ENCODE results near the gene GPD1L. TPM values are rescaled to one million over a fixed set of nuclear protein-coding genes. Genes with fewer than 3 reads are reported as not detected.
"Not testable (repeated sequence)": the region's sequence is repeated elsewhere in the genome, so short reads cannot be mapped to it uniquely, and the experiment has no call there.

The GPD1L gene
- total and polyA plus RNA-seq, 11 donors = 97.4 to 340 (median 164) TPM

- no peaks in the 10 kb centered on the region for H3K9me3 ChIP-seq
- intact Hi-C loops (cut with DNase I) = loop anchor here in 3 of 10 donors (5.0 to 10.0 kb wide), 3 partner anchors 46 to 109 kb away; partner anchors contain the start of gene CMTM8 (in 1 of the 3)
- no peaks in the 10 kb centered on the region for H3K4me1 ChIP-seq
- TF ChIP-seq POLR2A (IDR thresholded peaks at IDR 0.05) (no peak), CTCF (IDR thresholded peaks at IDR 0.05) (no peak)
- ATAC-seq (no peak), DNase-seq (no peak)
- H3K4me3 ChIP-seq = no peak overlapping the region
- H3K27ac ChIP-seq = no peak overlapping the region
- no peaks in the 10 kb centered on the region for H3K36me3 ChIP-seq
- no peaks in the 10 kb centered on the region for H3K27me3 ChIP-seq
- 84 to 90% (median 87%) methylated on average over 4 of the region's 4 CpGs for WGBS, 4 donors
Measured at GRCh38 chr3:32186097-32186496, 79.7 kb downstream of the GPD1L start.

GRCh38 chr3:32186876-32187275 lies 80.5 kb downstream of the GPD1L start:
- Histone ChIP-seq H3K4me1 (no peaks in the 10 kb centered on the region), H3K9me3 (no peaks in the 10 kb centered on the region), H3K36me3 (no peaks in the 10 kb centered on the region), H3K27me3 (no peaks in the 10 kb centered on the region), H3K27ac (no peak overlapping the region), H3K4me3 (no peak overlapping the region)
- DNase-seq = no peak
- no peak for ATAC-seq
- intact Hi-C loops (cut with DNase I) = loop anchor here in 3 of 10 donors (5.0 to 10.0 kb wide), 3 partner anchors 45 to 108 kb away; partner anchors contain the start of gene CMTM8 (in 1 of the 3)
- TF ChIP-seq POLR2A (IDR thresholded peaks at IDR 0.05) (no peak), CTCF (IDR thresholded peaks at IDR 0.05) (no peak)
- WGBS, 4 donors = 84 to 95% (median 90%) methylated on average over 2 of the region's 2 CpGs

GRCh38 chr3:32189693-32190092 lies 83.3 kb downstream of the GPD1L start:
- no peak for DNase-seq
- no peaks in the 10 kb centered on the region for H3K27me3 ChIP-seq
- H3K9me3 ChIP-seq = no peaks in the 10 kb centered on the region
- intact Hi-C loops (cut with DNase I) = loop anchor here in 3 of 10 donors (5.0 to 10.0 kb wide), 3 partner anchors 43 to 105 kb away; partner anchors contain the start of gene CMTM8 (in 1 of the 3)
- H3K27ac ChIP-seq = no peak overlapping the region
- H3K4me3 ChIP-seq = no peak overlapping the region
- no peak for ATAC-seq
- TF ChIP-seq POLR2A (IDR thresholded peaks at IDR 0.05) (no peak), CTCF (IDR thresholded peaks at IDR 0.05) (no peak)
- no peaks in the 10 kb centered on the region for H3K36me3 ChIP-seq
- 50 to 83% (median 61%) methylated on average over 3 of the region's 3 CpGs for WGBS, 4 donors
- H3K4me1 ChIP-seq = peaks cover 0 to 5% (median 0%) of the 10 kb centered on the region in 12 donors

GRCh38 chr3:32190556-32190955 lies 84.1 kb downstream of the GPD1L start:
- H3K4me3 ChIP-seq; DNase-seq; intact Hi-C loops (cut with DNase I); H3K27me3 ChIP-seq; H3K4me1 ChIP-seq; H3K36me3 ChIP-seq; H3K27ac ChIP-seq; ATAC-seq; H3K9me3 ChIP-seq: not testable (repeated sequence)
- WGBS, 4 donors = 66 to 92% (median 74%) methylated on average over 6 of the region's 6 CpGs

- Histone ChIP-seq H3K4me1 (peaks cover 0 to 11% (median 2%) of the 10 kb centered on the region in 12 donors), H3K27ac (no peak overlapping the region), H3K4me3 (no peak overlapping the region), H3K36me3 (no peaks in the 10 kb centered on the region), H3K9me3 (no peaks in the 10 kb centered on the region), H3K27me3 (no peaks in the 10 kb centered on the region)
- TF ChIP-seq POLR2A (IDR thresholded peaks at IDR 0.05) (no peak), CTCF (IDR thresholded peaks at IDR 0.05) (no peak)
- DNase-seq (no peak), ATAC-seq (no peak)
- intact Hi-C loops (cut with DNase I) = no loop called here
Measured at GRCh38 chr3:32193101-32193500, 86.7 kb downstream of the GPD1L start.

All from heart left ventricle (tissue), 16 donors.